Left ventricle myocardium superior (tissue), 1 donor: ENCODE results near the gene GNA15. TPM values are rescaled to one million over a fixed set of nuclear protein-coding genes. Genes with fewer than 3 reads are reported as not detected.
"Not testable (repeated sequence)": the region's sequence is repeated elsewhere in the genome, so short reads cannot be mapped to it uniquely, and the experiment has no call there.

ENCODE experiments used
- ATAC-seq: fragments of 200-7000 bp; cut with Tn5 transposase; one replicate; pipeline ENCODE4 v1.9.1; 2020; ENCODE audit warnings: mild to moderate bottlenecking, moderate library complexity
- DNase-seq: peaks from one replicate; pipeline ENCODE4 v3.0.0-alpha.2; 2020
- intact Hi-C: fragments of 100-400 bp; cut with micrococcal nuclease; formaldehyde crosslinking; loops from one replicate; pipeline ENCODE4 v1.11.0; 2022
- total RNA-seq: library from RNA; stranded (reverse); fragmentation: NEBNext Ultra II Directional; extraction: Animal tissue kit (Norgen Biotek cat#: 25700); gene quantifications from one replicate; pipeline ENCODE4 v1.2.1, GENCODE V29; 2021
- donor health status: DM: no; HTN: yes; CAD: no; lungs with severe emphysema.

The GNA15 gene
- total RNA-seq, 1 donor from 2014 or later: 2.1 TPM

DNA sequence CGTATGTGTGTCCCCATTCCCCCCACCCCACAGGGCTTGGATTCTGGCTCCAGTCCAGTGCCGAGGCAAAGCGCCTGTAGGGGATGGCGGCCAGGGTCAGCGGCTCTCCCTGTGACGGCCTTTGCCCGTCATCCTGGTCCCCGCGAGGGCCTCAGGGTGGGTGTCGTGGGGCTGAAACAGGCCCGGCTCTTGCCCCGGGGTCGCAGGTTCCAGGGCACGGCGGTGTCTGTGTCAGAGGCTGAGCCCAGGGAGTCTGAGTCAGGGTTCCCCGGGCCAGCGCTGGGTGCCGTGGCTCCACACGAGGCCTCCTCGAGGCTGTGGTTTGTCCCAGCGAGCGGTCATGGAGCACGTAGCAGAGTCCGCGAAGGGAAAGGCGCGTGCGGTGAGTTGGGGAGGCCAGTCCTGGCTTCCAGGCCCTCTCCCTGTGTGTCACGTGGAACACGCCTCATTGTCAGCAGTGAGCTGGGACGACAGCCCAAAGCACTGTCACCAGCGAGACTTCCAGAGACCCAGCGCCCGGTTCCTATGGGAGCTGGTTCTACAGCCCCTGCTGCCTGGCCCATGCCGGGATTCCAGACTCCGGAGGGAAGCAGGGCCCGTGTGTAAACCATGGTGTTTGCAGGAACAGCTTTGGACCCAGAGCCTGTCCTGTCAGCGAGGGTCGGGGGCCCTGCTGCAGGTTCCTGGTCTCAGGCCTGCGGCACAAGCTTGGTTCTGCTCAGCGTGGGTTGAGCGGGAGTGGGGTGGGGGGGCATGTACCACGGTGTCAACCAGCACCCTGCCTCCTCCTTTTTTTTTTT, 63.3 kb downstream of the GNA15 start:
- intact Hi-C loops: no loop called here
- DNase-seq (no peak), ATAC-seq (no peak)

GRCh38 chr19:3201072-3201700, 65.4 kb downstream of the GNA15 start:
- intact Hi-C loops: no loop called here
- ATAC-seq (no peak), DNase-seq (no peak)

- intact Hi-C loops: no loop called here
- ATAC-seq (no peak), DNase-seq (no peak)
Measured at GRCh38 chr19:3201911-3202310, 66.1 kb downstream of the GNA15 start.

DNA sequence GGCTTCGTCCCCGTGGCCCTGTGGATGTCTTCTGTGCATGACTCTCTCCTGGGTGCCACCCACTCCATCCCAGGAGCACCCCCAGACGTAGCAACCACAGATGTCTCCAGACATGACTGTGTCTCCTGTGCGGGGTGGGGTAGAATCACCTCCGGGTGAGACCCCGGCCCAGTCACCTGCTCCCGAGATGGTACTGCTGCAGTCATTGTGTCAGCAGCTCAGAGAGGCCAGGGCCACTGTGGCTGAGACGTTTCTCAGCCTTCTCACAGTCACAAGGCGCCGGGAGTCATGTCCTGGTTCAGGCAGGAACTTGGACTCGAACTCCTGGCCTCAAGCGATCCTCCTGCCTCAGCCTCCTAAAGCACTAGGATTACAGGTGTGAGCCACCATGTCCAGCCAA, 66.5 kb downstream of the GNA15 start:
- DNase-seq (no peak), ATAC-seq (no peak)
- intact Hi-C loops: no loop called here

DNA sequence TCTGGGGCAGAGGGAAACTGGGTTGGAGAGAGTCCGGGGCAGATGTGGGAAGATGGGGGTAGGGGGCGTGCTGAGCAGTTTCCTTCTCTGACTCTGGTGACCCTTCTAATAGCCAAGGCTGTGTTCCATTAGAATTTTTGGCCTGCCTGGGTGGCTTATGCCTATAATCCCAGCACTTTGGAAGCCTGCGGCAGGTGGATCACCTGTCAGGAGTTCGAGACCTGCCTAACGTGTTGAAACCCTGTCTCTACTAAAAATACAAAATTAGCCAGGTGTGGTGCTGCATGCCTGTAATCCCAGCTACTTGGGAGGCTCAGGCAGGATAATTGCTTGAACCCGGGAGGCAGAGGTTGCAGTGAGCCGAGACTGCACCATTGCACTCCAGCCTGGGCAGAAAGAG, 67.1 kb downstream of the GNA15 start:
- DNase-seq, ATAC-seq, intact Hi-C loops: not testable (repeated sequence)

DNA sequence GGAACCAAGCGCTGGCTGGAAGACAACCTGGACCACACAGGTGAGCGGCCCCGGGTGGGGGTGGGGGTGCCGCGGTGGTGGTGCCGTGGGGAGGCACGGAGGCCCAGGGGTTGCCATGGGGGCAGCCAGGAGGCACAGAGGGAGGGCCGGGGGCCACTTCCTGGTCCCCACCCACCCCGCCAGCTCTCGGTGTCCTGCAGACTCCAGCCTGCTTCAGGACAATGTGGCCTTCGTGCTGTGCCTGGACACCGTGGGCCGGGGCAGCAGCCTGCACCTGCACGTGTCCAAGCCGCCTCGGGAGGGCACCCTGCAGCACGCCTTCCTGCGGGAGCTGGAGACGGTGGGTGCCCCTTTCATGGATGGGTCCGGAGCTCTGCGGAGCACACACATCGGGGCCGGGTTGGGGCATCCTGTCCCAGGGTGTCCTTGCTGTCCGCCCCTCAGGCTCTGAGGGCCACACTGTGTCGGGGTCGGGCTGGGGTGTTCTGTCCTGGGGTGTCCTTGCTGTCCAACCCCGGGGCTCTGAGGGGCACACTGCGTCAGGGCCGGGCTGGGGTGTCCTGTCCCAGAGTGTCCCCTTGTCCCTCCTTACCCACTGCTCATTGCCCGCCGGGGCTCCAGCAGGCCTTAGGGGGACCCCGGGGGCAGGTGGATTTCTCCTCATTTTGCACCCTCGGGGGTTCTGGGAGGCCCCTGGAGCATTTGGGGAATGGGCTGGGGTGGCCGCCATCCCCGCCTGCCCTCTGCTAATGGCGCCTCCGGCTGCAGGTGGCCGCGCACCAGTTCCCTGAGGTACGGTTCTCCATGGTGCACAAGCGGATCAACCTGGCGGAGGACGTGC, 68.2 kb downstream of the GNA15 start:
- no peak for DNase-seq
- ATAC-seq: no peak
- intact Hi-C loops: no loop called here

DNA sequence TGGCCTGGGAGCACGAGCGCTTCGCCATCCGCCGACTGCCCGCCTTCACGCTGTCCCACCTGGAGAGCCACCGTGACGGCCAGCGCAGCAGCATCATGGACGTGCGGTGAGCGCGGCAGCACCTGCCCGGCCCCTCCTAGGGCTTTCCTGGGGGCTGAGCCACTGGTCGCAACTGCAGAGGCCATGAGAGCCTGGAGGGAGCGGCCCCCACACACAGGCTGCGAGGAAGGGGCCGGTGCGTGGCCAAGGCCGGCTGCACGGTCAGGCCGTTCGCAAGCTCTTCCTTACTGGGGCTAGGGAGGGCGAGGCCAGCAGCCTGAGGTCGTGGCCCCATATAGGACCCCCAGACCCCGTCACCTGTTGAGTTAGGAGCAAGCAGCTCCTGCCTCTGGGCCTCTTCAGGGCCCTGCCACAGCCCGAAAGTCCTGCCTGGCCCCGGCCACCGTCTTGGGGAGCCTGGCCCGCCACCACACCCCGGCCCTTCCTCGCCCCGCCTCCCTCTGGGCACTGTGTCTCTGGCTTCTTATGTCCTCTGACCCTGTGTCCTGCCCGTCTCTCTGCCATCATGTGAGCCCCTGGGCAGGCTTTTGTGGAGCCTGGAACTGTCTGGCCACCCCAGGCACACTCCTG, 68.9 kb downstream of the GNA15 start:
- intact Hi-C loops: no loop called here
- DNase-seq: no peak
- ATAC-seq: no peak

DNA sequence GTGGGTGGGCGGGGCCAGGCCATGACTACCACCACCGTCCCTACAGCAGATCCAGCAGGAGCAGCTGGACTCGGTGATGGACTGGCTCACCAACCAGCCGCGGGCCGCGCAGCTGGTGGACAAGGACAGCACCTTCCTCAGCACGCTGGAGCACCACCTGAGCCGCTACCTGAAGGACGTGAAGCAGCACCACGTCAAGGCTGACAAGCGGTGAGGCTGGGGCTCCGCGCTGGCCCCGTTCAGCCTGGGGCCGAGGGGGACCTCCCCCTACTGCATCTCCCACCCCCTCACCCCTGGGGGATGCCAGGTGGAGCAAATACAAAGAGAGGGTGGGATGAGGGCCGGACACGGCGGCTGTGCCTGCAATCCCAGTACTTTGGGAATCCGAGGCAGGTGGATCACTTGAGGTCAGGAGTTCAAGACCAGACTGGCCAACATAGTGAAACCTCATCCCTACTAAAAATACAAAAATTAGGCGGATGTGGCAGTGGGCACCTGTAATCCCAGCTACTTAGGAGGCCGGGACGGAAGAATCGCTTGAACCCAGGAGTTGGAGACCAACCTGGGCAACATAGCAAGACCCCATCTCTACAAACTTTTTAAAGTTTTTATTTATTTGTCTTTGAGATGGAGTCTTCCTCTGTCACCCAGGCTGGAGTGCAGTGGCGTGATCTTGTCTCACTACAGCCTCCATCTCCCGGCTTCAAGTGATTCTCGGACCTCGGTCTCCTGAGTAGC, 70.6 kb downstream of the GNA15 start:
- DNase-seq (no peak), ATAC-seq (no peak)
- intact Hi-C loops: no loop called here

- ATAC-seq (no peak), DNase-seq (no peak)
- intact Hi-C loops: no loop called here
Measured at GRCh38 chr19:3207461-3208242, 71.8 kb downstream of the GNA15 start.

- DNase-seq: no peak
- no peak for ATAC-seq
- intact Hi-C loops: no loop called here
Measured at GRCh38 chr19:3208317-3209207, 72.7 kb downstream of the GNA15 start.

DNA sequence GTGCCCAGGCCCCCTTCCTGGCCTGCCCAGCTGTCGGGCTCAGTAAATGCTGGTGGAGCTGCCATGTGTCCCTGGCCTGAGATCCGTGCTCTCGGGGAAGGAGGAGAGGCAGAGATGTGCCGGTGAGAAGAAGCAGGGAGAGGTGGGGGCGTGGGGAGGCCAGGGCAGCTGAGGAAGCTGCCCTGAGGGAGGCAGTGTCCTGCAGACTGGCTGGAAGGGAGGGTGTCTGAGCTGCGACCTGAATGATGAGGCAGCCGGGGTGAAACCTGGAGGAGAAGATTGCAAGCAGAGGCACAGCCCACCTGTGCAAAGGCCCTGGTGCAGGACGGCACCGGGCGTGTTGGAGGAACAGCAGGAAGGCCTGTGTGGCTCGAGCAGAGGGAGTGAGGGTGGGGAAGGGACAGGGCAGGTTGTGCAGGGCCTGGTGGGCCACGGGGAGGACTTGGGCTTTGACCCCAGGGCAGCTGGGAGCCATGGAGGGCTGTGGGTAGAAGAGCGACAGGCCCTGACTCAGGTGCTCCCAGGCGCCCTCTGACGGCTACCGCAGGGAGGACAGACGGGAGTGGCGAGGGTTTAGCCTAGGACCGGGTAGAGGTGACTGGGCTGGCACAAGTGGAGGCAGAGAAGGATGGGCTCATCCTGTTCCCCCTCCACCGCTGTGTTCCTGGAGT, 74.6 kb downstream of the GNA15 start:
- ATAC-seq: peak; percentile 70
- intact Hi-C loops: no loop called here
- DNase-seq: peak; percentile 65

DNA sequence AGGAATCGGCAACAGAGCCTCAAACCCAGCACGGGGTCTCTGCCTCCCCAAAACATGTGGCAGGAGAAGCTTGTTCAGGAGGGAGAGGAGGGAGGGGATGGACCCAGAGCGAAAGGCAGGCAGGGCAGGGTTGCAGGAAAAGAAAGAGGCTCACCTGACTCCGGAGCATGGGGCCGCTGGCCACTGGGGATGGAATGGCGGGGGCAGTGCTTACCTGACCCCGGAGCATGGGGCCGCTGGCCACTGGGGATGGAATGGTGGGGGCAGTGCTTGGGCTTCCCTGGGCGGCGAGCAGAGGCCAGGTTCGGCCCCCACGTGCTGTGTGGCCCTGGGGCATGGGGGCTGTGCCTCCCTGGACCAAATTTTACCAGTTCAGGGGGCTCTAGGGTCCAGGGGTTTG, 75.4 kb downstream of the GNA15 start:
- DNase-seq (no peak), ATAC-seq (no peak)
- intact Hi-C loops: no loop called here

GRCh38 chr19:3213159-3213558, 77.3 kb downstream of the GNA15 start:
- ATAC-seq: no peak
- intact Hi-C loops: no loop called here
- no peak for DNase-seq
